IPS DF 4.7 (cell line): ENCODE measurements around the gene CATSPER1.
"Not testable (repeated sequence)": the region's sequence is repeated elsewhere in the genome, so short reads cannot be mapped to it uniquely, and the experiment has no call there.

Experiments used
- DNase-seq: peaks from one replicate; pipeline ENCODE4 v3.0.0-alpha.2; 2013; ENCODE audit warnings: low spot score; ENCODE audit errors: extremely low read depth

Gene CATSPER1

DNA sequence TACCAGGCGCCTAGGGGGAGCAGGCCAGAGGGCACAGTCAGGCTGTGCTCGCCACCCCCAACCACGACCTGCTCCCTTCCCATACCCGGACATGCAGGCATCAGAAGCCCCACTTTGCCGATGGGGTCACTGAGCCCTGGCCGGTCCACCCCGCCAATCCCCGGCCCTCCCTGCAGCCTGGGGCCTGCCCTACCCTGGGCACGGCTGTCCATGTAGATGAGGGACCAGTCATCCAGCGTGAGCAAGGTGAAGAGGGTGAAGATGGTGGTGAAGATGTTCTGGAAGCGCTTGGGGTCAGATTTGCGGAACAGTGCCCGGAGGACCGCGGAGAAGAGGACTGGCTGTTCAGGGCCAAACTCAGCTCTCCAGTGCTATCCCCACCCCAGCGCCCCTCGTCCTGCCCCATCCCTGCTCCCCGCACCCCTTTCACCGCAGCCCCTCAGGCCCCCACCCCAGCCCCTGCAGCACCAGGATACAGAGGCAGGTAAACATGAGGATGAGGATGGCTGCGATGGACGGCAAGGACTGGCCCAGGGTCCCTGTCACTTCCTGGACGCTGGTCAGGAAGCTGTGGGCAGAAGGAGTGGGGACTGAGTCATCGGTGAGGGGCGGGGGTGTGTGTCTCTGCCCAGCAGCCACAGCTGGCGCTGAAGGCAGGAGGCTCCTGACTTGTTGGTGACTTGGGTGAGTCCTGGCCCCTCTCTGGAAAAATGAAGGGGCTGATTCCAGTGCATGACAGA is 5.5 kb downstream of the CATSPER1 start:
- DNase-seq, result no peak

DNA sequence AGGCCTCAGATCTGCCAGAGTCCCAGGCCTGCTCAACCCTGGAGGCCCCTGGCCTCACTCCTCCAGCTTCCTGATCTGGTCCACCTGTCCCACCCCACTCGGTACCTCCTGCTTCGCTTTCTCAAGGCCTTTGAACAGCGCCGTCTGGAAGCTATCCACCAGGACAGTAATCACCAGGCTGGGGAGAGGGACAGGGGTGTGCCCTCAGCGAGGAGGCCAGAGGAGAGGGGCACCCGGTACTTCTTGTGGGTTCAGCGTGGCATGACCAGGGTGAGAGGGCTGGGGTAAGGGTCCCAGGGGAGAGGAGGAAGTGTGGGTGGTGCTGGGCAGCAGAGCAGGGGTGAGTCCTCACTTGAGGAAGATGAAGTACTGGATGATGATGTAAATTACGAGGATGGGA is 6.1 kb downstream of the CATSPER1 start:
- DNase-seq, result no peak

- no peak for DNase-seq
These were observed 9.0 kb downstream of the CATSPER1 start for GRCh38 chr11:66017321-66017720.

- no peak for DNase-seq
These were observed 9.5 kb downstream of the CATSPER1 start for GRCh38 chr11:66016793-66017177.

DNA sequence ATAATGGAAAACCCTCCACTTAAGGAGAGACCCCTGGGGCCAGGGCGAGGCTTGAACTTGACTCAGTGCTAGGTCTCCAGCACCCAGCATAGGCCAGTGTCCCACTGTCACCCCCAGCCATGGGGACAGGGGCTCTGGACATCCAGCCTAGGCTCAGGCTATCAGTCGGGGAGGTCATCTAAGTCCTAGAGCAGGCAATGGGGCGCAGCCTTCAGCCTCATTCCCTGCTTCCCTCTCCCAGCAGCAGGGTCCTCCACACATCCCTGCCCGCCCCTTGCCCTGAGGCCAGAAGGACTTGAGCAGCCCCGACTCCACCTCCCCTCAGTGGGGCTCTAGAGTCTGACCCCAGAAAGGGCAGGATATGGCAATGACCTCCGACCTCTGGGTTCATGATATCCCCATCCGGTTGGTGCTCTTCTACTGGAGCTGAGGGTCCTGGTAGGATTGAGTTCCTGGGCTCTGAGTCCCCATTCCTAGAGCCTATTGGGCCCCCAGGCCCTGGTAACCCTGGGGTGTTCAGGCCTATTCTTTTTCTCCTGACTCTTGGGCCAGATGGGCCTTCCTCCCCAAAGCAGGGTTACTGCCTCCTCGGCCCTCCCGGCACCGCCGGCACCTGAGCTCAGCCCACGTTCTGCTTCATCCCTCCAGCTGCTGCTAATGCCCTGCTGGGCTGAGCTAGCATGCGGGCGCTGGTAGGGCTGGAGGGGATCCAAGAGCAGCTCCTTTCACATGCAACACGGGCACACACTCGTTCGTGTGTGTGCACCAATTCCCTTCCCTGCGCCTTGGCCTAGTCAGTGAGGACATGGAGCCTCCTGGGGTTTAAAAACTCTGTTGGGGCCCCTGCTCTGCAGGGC is 10.1 kb downstream of the CATSPER1 start:
- no peak for DNase-seq

- no peak for DNase-seq
These were observed 10.8 kb downstream of the CATSPER1 start for GRCh38 chr11:66015454-66015881.

DNA sequence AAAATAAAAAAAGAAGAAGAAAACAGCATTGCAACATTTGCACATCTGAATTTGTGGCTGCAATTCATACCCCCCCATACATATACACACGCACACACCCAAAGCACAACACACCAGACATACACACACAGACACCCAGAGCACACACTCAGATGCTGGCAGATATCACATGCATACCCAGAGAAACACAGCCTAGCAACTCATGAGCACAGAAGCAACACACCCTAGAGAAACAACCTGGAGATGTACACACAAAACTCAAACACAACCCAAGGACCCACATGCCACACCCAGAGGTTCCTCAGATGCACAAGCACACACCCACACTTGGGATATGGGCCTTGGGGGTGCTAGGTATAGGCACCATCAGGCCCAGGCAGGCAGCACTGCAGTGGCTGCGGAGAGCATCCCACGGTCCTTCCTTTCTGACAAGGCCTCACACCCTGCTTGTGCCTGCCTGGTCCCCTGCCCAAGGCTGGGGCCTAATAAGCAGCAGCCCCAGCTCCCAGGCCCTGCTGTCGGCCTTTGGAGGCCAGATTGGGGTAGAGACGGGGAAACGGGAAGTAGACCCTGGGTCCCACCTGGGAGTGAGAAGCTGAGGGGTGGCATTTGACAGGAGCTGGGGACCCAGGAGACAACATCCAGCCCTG is 11.3 kb downstream of the CATSPER1 start:
- DNase-seq, result no peak

DNA sequence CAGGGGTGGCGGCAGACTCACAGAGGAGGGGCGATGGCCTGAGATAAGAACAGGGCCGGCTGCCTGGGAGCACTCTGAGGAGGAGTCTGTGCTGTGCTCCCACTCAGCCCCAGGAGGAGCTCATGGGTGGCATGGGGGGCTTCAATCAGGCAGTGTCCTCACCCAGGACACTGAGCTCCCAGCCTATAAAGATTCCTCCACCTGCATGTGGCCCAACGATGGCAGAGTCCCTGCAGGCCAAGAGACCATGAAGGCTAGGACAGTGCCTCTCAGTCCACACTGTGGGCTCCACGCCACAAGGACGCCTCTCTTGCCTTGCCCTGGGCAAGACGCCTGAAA is 12.5 kb downstream of the CATSPER1 start:
- DNase-seq, result no peak

- no peak for DNase-seq
These were observed 13.1 kb downstream of the CATSPER1 start for GRCh38 chr11:66012946-66013761.

GRCh38 chr11:66012371-66012945 is 13.8 kb downstream of the CATSPER1 start:
- no peak for DNase-seq

GRCh38 chr11:66011785-66012303 is 14.4 kb downstream of the CATSPER1 start, which contains the start of gene CST6:
TSS of gene CST6 (plus strand) at chr11:66012008. CDS start at chr11:66012045, 37 bp downstream.
- no peak for DNase-seq

DNA sequence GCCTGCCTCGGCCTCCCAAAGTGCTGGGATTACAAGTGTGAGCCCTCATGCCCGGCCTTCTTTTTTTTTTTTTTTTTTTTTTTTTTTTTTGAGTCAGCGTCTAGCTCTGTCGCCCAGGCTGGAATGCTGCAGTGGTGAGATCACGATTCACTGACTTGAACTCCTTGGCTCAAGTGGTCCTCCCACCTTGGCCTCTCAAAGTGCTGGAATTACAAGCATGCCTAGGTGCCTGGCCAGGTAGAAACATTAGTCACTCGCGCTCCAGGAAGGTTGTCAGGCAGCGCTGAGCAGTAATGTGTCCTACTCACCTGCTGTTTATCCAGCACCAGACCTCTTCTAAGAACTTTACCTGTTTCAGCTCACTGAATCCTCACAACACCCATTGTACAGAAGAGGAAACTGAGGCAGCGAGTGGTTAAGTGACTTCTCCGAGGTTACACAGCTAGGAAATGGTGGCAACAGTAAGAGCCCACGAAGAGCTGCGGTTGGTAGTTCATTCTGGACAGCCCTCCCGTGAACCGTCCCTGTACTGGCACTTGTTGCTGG is 15.0 kb downstream of the CATSPER1 start:
- DNase-seq, result no peak

GRCh38 chr11:66010036-66010435 is 16.2 kb downstream of the CATSPER1 start:
- DNase-seq, result not testable (repeated sequence)

GRCh38 chr11:66008468-66009101 is 17.7 kb downstream of the CATSPER1 start:
- DNase-seq, result no peak

GRCh38 chr11:66008095-66008467 is 18.2 kb downstream of the CATSPER1 start:
- no peak for DNase-seq

DNA sequence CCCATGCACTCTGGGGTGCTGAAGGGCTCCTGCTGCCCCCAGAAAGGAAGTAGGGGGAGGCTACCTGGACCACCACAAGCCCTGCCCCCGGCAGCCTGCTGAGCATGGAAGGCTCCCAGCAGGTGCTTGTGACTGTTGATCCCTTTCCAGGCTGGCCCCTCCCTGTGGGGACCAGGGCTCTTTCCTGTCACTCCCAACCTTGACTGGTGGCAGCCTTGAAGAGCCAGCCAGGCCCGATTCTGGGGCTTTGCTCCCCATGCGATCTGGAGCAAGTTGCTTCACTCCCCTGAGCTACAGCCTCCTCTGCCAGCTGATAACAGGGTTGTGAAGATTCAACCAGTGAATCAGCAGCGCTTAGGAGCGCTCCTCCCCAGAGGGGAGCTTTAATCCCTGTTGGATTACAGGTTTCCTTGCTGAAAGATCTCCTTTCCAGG is 19.1 kb downstream of the CATSPER1 start:
- no peak for DNase-seq

- DNase-seq, result no peak
These were observed 19.4 kb downstream of the CATSPER1 start for GRCh38 chr11:66006891-66007176.

DNA sequence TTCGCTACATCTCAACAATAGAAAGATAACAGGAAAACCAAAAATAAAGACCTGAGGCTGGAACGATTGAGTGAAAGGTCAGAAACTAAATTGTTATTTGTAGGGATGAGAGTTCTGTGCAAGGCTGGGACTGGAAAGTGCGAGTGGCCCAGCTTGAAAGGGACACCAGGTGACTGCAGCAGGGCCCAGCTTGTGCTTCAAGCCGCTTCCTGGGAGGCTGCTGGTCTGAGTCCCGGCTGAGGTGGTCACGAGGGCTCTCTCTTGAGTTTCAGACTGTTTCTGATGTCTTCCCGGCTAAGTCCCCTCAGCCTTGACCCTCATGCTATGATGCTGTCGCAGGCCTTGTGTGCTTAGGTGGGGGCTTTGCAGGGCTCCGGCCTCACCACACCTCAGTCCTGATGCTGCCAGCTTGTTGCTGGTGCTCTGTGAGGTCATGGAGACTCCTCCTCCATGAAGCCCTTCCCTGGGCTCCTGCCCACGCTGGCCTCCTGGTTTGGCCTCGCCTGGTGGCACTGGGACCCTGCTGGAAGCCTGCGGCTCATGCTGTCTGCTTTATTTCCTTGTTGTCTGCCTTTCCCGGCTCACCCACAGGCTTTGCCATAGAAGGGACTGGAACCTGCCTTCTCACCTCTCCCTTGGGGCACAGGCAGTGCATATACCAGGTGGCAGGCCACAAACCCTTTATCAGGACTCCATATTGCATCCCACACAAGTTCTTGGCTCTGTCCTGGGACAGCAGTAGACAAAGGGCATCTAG is 20.0 kb downstream of the CATSPER1 start:
- no peak for DNase-seq

DNA sequence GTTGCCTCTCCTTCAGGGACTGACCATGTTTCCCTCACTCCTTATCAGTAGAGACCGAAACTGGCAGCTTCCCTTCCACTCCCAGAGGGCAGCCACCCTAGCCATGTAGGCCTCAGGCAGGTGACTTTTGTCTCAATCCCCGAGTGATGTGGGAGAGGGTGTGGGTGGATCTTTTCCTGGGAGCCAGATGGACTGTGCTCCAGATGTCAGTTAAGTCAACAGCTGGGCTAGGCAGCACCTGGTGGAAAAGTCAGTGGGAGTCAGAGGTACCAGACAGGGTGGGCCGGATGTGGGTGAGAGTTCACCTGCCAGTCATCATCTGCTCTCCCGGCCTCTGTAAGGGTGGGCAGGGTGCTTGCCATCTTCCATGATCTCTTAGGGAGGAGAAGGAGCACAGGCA is 22.1 kb downstream of the CATSPER1 start:
- DNase-seq, result no peak
